ENCODE data around the gene PRAMEF18.
"Not testable (repeated sequence)": the region's sequence is repeated elsewhere in the genome, so short reads cannot be mapped to it uniquely, and the experiment has no call there.

Gene PRAMEF18

GRCh38 chr1:13225675-13226204, at the start of gene PRAMEF18:
PRAMEF18 (minus strand) TSS chr1:13226154; CDS start chr1:13226106, 48 bp downstream.
- DNase-seq: not testable (repeated sequence)

- not testable (repeated sequence) for DNase-seq
These were observed 39.2 kb upstream of the PRAMEF18 start for GRCh38 chr1:13265124-13265523.

- not testable (repeated sequence) for DNase-seq
These were observed 27.9 kb upstream of the PRAMEF18 start, which contains the start of gene PRAMEF5 for GRCh38 chr1:13253898-13254297. PRAMEF5 (plus strand) TSS chr1:13254198; CDS start chr1:13259269, 5,071 bp downstream.

GRCh38 chr1:13247122-13247521, 21.2 kb upstream of the PRAMEF18 start:
- DNase-seq: not testable (repeated sequence)

GRCh38 chr1:13246554-13246871, 20.6 kb upstream of the PRAMEF18 start:
- not testable (repeated sequence) for DNase-seq

- not testable (repeated sequence) for DNase-seq
These were observed 20.0 kb upstream of the PRAMEF18 start for GRCh38 chr1:13245841-13246553.

GRCh38 chr1:13243536-13244263, 17.7 kb upstream of the PRAMEF18 start:
- DNase-seq: not testable (repeated sequence)

GRCh38 chr1:13239633-13240032, 13.7 kb upstream of the PRAMEF18 start:
- DNase-seq: not testable (repeated sequence)

GRCh38 chr1:13237572-13237971, 11.6 kb upstream of the PRAMEF18 start:
- DNase-seq: not testable (repeated sequence)

- not testable (repeated sequence) for DNase-seq
These were observed 8.1 kb upstream of the PRAMEF18 start for GRCh38 chr1:13234057-13234456.

- not testable (repeated sequence) for DNase-seq
These were observed 6.1 kb upstream of the PRAMEF18 start for GRCh38 chr1:13232056-13232455.

GRCh38 chr1:13231061-13231750, 5.3 kb upstream of the PRAMEF18 start:
- not testable (repeated sequence) for DNase-seq

- DNase-seq: not testable (repeated sequence)
These were observed 4.6 kb upstream of the PRAMEF18 start for GRCh38 chr1:13230601-13231000.

- DNase-seq: not testable (repeated sequence)
These were observed 4.1 kb upstream of the PRAMEF18 start for GRCh38 chr1:13230096-13230495.

- DNase-seq: no peak
These were observed 2.4 kb upstream of the PRAMEF18 start for GRCh38 chr1:13228343-13228781.

GRCh38 chr1:13227271-13228055, 1.5 kb upstream of the PRAMEF18 start:
- DNase-seq: not testable (repeated sequence)

GRCh38 chr1:13224480-13225060, 1.4 kb downstream of the PRAMEF18 start:
- no peak for DNase-seq

GRCh38 chr1:13222788-13223187, 3.2 kb downstream of the PRAMEF18 start:
- not testable (repeated sequence) for DNase-seq

- not testable (repeated sequence) for DNase-seq
These were observed 6.8 kb downstream of the PRAMEF18 start for GRCh38 chr1:13219203-13219602.

- not testable (repeated sequence) for DNase-seq
These were observed 9.3 kb downstream of the PRAMEF18 start for GRCh38 chr1:13216619-13217018.

GRCh38 chr1:13208712-13209111, 17.2 kb downstream of the PRAMEF18 start:
- DNase-seq: not testable (repeated sequence)

GRCh38 chr1:13201309-13201708, 24.6 kb downstream of the PRAMEF18 start, which contains the start of gene PRAMEF13:
PRAMEF13 (minus strand) TSS chr1:13201409; CDS start chr1:13199589, 1,820 bp downstream.
- DNase-seq: not testable (repeated sequence)

Data from NCI-H1436 treated with DMSO at 0.1 percent for 48 hours (cell line).